Raji (cell line): ENCODE data around the gene CPXM2.

Experiments used
- POLR2A ChIP-seq: IDR thresholded peaks from 2 replicates; pipeline ENCODE4 v1.6.1; 2011; ENCODE audit warnings: low read depth, low read length, control low read depth; ENCODE audit not compliant: insufficient read depth

CPXM2 gene

GRCh38 chr10:123766012-123766411, 125.6 kb downstream of the CPXM2 start:
- TF ChIP-seq POLR2A = no peak

DNA sequence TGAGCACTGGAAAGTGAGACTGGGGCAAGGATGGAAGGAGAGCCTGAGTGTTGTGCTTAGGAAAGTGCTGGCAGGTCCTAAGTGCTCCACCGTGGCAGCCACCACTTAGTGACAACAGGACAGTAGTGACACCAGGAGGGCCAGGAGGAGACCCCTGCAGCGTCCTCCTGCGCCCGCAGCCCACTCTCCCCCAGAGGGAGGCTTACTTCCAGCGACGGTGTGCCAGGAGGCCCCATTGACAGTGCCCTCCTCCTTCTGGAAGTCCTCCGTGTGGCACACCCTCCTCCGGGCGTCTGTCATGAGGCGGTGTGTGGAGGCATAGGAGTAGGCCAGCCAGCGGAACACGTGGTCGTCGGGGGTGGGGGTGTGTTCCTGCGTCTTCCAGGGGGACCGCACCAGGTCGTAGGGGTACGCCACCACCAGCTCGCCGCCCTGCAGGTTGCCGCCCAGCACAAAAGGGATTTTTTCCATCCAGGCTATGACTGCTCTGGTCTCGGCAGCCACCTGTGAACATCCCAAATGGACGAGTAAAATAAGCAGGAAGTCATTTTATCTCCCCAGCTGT, 129.9 kb downstream of the CPXM2 start:
- no peak for TF ChIP-seq POLR2A

- no peak for TF ChIP-seq POLR2A
Measured at GRCh38 chr10:123761038-123761428, 130.6 kb downstream of the CPXM2 start.

DNA sequence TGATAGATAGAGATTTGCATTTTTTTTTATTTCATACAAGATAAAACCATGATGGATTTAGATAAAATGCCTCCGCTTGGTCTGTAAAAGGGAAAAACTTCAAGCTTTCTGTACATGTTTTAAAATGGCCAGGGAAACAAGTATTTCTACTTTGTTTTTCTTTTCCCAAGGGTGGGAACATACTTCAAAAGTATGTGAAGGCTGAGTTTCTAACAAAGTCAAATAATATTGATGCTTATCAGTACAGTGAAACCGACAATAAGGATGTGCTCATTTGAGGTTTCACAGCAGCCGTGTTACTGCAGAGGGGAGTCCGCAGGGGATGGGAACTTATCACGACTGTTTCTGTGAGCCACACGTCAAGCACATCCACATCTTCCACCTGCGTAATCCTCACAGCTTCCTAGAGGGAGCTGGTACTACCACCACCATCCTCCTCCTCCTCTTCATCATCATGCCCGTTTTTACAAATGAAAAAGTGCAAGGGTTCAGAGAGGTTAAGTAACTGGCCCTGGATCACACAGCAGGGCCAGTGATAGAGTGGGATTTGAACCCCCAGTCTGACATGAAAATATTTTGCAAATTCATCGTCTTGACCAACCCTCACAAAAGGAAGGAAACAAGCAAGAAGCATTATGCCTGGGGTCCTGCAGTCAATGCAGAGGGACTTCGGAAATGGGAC, 131.1 kb downstream of the CPXM2 start:
- TF ChIP-seq POLR2A = no peak

DNA sequence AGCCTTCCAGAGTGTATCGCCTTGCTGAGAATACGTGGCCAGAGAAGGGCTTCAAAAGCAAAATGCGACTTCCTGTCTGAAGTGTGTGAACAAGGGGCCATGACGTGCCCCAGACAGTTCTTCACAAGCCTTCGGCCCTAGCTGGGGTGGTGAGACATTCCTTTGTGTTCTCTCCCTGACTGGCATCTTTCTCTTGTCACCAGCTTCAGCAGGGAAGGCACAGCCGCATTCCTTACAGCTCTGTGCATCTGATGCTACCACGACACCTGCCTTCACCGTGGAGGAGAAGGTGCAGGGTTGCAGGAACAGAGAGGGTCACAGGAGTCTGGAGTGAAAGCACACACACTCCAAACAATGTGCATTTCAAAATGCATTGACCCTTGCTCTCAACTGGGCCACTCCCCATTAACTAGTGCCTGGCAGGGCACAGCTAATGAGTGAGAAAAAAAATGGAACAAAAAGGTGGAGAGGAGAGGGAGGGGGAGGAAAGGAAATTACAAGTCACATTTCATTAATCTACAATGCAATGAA, 132.0 kb downstream of the CPXM2 start:
- TF ChIP-seq POLR2A = no peak

DNA sequence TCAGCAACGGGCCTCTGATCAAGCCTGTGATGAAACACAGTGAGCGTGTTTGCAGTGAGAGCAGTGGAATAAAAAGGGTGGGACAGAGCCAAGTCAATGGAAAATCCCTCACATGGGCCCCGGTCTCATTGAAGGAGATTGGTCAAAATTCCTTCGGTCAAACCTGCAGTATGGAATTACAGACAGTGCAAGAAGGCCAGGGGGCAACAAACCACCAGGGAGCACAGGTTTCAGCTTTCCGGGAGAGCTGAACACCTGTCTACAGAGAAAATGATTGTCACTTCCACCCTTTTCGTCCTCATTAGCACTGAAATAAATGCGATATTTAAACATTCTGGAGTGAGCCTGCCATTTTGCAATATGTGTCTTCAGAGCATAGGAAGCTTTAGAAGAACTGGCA, 132.6 kb downstream of the CPXM2 start:
- TF ChIP-seq POLR2A = no peak

- no peak for TF ChIP-seq POLR2A
Measured at GRCh38 chr10:123757853-123758252, 133.8 kb downstream of the CPXM2 start.

DNA sequence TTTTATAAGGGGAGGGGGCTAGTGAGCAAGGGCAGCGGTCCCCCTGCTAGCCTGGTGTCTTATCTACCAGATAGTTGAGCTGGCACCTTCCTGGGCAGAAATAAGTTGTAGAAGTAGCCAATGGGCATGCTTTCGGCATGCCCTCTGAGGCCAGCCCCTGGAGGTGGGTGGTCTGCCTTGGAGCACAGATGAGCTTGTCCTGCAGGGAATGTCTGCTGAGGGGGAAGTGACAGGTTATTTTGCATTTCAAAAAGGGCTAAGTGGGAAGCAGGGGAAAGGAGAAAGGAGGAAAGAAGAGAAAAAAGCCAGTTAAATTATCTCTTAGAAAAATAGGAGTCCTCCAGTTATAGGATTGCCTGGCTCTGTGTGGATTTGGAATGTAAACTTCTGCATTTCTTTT, 136.5 kb downstream of the CPXM2 start:
- TF ChIP-seq POLR2A = no peak

DNA sequence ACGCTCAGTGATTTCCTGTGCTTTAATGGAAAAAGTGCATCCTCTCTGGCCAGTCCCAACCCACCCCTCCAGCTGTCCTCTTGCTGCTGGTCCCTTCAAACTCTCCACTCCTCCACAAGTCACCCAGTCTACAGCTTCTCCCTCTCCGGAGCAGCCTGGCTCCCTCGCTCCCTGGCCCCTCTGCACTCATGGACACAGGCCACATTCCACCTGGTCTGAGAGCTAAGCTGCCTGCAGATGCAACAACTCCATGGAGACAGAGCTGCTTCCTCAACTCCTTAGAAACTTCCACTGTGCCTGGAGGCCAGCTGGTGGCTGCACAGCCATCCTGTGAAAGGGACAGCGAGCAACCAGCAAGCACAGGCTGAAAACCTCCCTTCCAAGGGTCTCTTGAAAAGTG, 137.5 kb downstream of the CPXM2 start:
- no peak for TF ChIP-seq POLR2A

GRCh38 chr10:123751342-123752134, 140.1 kb downstream of the CPXM2 start:
- no peak for TF ChIP-seq POLR2A

DNA sequence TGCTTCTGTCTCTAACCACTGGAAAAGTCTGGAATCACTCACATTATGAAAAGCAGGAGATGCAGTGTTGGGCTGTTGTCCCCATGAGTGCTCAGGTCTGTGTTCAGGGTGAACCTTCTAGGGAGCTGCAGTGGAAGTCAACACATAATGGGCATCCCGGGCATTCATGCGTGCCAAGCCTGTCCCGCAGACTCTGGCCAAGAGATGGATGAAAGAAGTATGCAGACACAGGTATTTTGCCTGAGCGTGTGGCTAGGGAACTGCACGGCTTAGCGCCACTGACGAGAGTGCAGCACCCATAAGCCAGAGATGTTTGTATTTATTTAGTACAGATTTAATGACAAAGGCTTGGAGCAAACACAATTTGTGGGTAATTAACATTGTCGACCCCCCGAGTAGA, 140.7 kb downstream of the CPXM2 start:
- no peak for TF ChIP-seq POLR2A

- no peak for TF ChIP-seq POLR2A
Measured at GRCh38 chr10:123748711-123749110, 142.9 kb downstream of the CPXM2 start.

DNA sequence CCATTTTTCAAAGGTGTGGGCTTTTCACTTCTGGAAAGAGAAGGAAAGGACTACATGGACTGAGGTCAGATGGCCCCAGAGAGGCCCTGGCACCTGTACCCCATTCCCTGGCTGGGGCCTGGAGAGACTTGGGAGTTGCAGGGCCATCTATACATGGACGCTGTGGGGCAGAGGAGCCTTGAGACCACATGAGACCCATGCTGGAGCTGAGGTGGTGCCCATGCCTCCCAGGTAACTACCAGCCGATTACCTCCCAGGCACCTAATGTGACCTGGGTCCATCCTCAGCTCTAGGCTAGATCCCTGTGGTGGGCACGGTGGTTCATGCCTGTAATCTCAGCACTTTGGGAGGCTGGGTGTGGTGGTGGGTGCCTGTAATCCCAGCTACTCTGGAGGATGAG, 144.2 kb downstream of the CPXM2 start:
- TF ChIP-seq POLR2A = no peak

GRCh38 chr10:123746942-123747341, 144.7 kb downstream of the CPXM2 start:
- no peak for TF ChIP-seq POLR2A

DNA sequence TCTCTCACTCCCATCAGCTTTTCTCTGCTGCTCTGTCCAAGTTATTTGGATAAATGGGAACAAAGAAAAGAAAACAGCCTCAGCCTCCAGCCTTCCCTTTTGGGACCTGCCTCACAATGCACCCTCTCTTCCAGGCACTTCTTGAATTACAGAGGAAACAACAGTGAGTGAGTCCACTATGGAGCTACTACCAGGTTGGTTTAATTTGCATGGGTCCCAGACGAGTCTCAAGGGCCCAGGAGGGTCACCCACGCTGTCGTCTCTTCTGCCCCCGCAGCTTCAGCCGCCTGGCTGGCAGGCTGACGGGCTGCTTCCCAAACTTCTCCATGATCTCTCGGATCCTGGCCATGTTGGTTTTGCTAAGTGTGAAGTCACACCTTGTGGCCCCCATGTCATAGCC, 145.1 kb downstream of the CPXM2 start:
- TF ChIP-seq POLR2A = no peak

DNA sequence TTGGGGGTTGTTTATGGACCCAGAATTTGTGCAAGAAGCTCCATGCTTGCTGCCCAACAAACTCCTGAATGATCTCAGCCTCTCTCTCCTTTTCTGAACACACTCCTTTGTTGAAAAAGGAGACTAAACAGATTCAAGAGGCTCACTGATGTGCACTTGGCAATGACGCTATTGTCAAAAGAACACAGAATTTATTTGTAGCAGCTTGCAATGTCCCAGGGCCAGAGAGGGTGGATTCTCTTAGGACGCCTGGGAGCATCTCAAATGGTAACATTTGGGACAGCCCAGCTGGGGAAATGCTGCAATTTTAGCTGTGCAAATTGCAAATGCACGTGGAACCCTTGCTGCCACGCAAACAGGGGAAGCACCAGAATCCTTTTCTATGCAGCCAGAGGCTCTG, 145.5 kb downstream of the CPXM2 start:
- no peak for TF ChIP-seq POLR2A
